KBM-7 (cell line): ENCODE results near the gene KRTAP10-3.
"Not testable (repeated sequence)": the region's sequence is repeated elsewhere in the genome, so short reads cannot be mapped to it uniquely, and the experiment has no call there.

Experiments used
- DNase-seq: peaks from one replicate; pipeline ENCODE4 v3.0.0-alpha.2; 2015
- in situ Hi-C: fragments of 300-500 bp; cut with MboI; formaldehyde crosslinking; loops from 2 replicates; pipeline ENCODE4 v1.14.3; 2020; ENCODE audit warnings: low sequenced_read_pairs, low pct_unique_long_range_greater_than_20kb, mixed read lengths

KRTAP10-3 gene

GRCh38 chr21:44573630-44574456, 15.2 kb upstream of the KRTAP10-3 start, which contains the start of gene KRTAP10-4:
KRTAP10-4 (plus strand) TSS chr21:44573729; CDS start chr21:44573759, 30 bp downstream.
- in situ Hi-C loops: loop anchor here (25.0 kb wide), 1 partner anchor 112 kb away; the partner anchor contains the start of gene LRRC3
- DNase-seq: not testable (repeated sequence)

- no peak for DNase-seq
- in situ Hi-C loops: loop anchor here (25.0 kb wide), 1 partner anchor 111 kb away; the partner anchor contains the start of gene LRRC3
These were observed 14.5 kb upstream of the KRTAP10-3 start for GRCh38 chr21:44572959-44573583.

- DNase-seq: no peak
- in situ Hi-C loops: loop anchor here (25.0 kb wide), 1 partner anchor 110 kb away; the partner anchor contains the start of gene LRRC3
These were observed 13.5 kb upstream of the KRTAP10-3 start for GRCh38 chr21:44571844-44572782.

GRCh38 chr21:44571296-44571695, 12.7 kb upstream of the KRTAP10-3 start:
- no peak for DNase-seq
- in situ Hi-C loops: loop anchor here (25.0 kb wide), 1 partner anchor 109 kb away; the partner anchor contains the start of gene LRRC3

- DNase-seq: no peak
- in situ Hi-C loops: loop anchor here (25.0 kb wide), 1 partner anchor 108 kb away; the partner anchor contains the start of gene LRRC3
These were observed 11.4 kb upstream of the KRTAP10-3 start for GRCh38 chr21:44569861-44570517.

- in situ Hi-C loops: loop anchor here (25.0 kb wide), 1 partner anchor 107 kb away; the partner anchor contains the start of gene LRRC3
- no peak for DNase-seq
These were observed 10.3 kb upstream of the KRTAP10-3 start for GRCh38 chr21:44568667-44569556.

GRCh38 chr21:44568261-44568660, 9.7 kb upstream of the KRTAP10-3 start:
- in situ Hi-C loops: loop anchor here (25.0 kb wide), 1 partner anchor 106 kb away; the partner anchor contains the start of gene LRRC3
- DNase-seq: no peak

- in situ Hi-C loops: loop anchor here (25.0 kb wide), 1 partner anchor 105 kb away; the partner anchor contains the start of gene LRRC3
- no peak for DNase-seq
These were observed 9.0 kb upstream of the KRTAP10-3 start for GRCh38 chr21:44567481-44568171.

- in situ Hi-C loops: loop anchor here (25.0 kb wide), 1 partner anchor 104 kb away; the partner anchor contains the start of gene LRRC3
- DNase-seq: peak; percentile 79
These were observed 7.8 kb upstream of the KRTAP10-3 start for GRCh38 chr21:44566403-44566802.

GRCh38 chr21:44564886-44565598, 6.4 kb upstream of the KRTAP10-3 start:
- DNase-seq: no peak
- in situ Hi-C loops: loop anchor here (25.0 kb wide), 1 partner anchor 103 kb away; the partner anchor contains the start of gene LRRC3

- in situ Hi-C loops: loop anchor here (25.0 kb wide), 1 partner anchor 102 kb away; the partner anchor contains the start of gene LRRC3
- no peak for DNase-seq
These were observed 5.5 kb upstream of the KRTAP10-3 start for GRCh38 chr21:44564099-44564498.

GRCh38 chr21:44558329-44558675, 293 bp downstream of the KRTAP10-3 start:
- not testable (repeated sequence) for DNase-seq
- in situ Hi-C loops: loop anchor here (25.0 kb wide), 1 partner anchor 96 kb away; the partner anchor contains the start of gene LRRC3

- in situ Hi-C loops: loop anchor here (25.0 kb wide), 1 partner anchor 95 kb away; the partner anchor contains the start of gene LRRC3
These were observed 885 bp downstream of the KRTAP10-3 start for GRCh38 chr21:44557491-44558328.

GRCh38 chr21:44556879-44557278, 1.7 kb downstream of the KRTAP10-3 start:
- DNase-seq: no peak
- in situ Hi-C loops: loop anchor here (25.0 kb wide), 1 partner anchor 95 kb away; the partner anchor contains the start of gene LRRC3

More at GRCh38 chr21:44557491-44558328, 885 bp downstream of the KRTAP10-3 start:
- no peak for DNase-seq
